Measurements from ENCODE around the gene PLCD3.

DNA sequence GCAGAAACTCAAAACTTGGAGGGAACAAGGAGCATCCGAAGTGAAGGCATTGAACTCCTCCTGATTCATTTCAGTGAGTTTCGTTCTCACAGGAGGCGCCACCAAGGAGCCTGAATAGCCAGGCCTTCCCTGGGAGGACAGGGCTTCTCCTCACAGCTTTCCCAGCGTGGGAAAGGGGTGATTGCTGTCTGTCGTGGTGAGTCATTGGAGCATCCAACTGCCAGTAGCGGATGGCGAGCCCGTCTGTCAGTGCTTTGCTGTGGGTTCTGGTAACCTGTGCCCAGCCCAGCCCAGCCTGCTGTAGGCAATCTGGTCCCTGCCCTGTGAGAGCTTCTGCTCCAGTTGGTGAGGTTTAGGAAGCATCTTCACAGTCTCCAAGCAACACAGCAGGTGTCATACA is 28.3 kb downstream of the PLCD3 start:
- TF ChIP-seq, protein P1, sequence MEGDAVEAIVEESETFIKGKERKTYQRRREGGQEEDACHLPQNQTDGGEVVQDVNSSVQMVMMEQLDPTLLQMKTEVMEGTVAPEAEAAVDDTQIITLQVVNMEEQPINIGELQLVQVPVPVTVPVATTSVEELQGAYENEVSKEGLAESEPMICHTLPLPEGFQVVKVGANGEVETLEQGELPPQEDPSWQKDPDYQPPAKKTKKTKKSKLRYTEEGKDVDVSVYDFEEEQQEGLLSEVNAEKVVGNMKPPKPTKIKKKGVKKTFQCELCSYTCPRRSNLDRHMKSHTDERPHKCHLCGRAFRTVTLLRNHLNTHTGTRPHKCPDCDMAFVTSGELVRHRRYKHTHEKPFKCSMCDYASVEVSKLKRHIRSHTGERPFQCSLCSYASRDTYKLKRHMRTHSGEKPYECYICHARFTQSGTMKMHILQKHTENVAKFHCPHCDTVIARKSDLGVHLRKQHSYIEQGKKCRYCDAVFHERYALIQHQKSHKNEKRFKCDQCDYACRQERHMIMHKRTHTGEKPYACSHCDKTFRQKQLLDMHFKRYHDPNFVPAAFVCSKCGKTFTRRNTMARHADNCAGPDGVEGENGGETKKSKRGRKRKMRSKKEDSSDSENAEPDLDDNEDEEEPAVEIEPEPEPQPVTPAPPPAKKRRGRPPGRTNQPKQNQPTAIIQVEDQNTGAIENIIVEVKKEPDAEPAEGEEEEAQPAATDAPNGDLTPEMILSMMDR (IDR thresholded peaks at IDR 0.05), result no peak
- no peak for TF ChIP-seq POLR2A (IDR thresholded peaks at IDR 0.05)

All from right lobe of liver (tissue), 4 donors.